ENCODE results near the gene CNTN3.

The CNTN3 gene

GRCh38 chr3:74606996-74607395 is 7.5 kb downstream of the CNTN3 start:
- no peak for DNase-seq

GRCh38 chr3:74605437-74605836 is 9.0 kb downstream of the CNTN3 start:
- DNase-seq: no peak

- no peak for DNase-seq
These were observed 11.2 kb downstream of the CNTN3 start for GRCh38 chr3:74603292-74603691.

DNA sequence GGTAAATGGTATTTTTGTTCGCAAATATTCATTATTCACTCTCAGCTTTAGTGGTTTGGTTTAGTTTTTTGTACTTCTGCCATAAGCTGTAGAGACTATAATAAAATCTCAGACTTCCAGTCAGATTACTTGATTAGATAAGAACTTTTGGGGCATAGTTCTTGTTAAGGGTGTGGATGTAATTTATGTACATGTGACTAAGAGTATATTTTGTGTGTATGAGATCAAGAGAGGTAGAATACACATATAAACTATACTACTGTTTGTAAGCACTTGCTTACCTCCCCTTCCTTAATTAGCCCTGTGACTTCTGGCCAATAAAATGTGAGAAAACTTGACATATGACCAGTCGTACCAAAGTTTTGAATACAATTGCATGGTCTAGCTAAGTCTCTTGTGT is 12.0 kb downstream of the CNTN3 start:
- no peak for DNase-seq

DNA sequence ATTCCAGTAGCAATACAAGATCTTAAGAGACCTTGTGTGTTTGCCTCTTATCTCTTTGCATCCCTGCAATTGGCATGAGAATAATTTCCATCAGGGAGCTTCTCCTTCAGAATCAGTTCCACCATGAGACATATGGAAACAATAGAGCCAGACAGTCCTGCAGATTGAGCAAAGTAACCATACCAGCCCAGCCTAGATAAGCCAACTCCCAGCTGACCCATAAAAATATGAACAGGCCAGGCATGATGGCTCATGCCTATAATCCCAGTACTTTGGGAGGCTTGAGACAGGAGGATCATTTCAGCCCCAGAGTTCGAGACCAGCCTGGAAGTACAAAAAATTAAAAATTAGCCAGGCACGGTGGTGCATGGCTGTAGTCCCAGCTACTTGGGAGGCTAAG is 12.7 kb downstream of the CNTN3 start:
- no peak for DNase-seq

- no peak for DNase-seq
These were observed 14.9 kb downstream of the CNTN3 start for GRCh38 chr3:74599564-74599963.

GRCh38 chr3:74593152-74593551 is 21.3 kb downstream of the CNTN3 start:
- no peak for DNase-seq

GRCh38 chr3:74592359-74592758 is 22.1 kb downstream of the CNTN3 start:
- no peak for DNase-seq

DNA sequence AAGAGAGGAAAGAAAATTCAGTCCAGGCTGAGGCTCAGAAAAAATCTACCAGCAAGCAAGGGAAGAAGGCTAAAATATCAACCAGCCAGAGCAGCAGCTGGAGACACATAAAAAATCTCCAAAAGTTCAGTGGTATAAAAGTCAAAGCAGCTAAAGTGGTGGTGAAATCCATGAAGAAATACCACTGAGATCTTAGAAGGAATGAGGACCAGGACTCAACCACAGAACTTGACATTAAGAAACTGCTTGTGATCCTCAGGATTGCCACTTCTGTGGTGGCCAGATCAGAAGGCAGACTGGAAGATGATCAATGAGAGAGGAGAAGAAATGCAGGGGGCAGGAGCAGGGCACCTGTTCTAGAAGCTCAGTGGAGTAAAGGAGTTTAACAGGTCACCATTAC is 22.5 kb downstream of the CNTN3 start:
- no peak for DNase-seq

DNA sequence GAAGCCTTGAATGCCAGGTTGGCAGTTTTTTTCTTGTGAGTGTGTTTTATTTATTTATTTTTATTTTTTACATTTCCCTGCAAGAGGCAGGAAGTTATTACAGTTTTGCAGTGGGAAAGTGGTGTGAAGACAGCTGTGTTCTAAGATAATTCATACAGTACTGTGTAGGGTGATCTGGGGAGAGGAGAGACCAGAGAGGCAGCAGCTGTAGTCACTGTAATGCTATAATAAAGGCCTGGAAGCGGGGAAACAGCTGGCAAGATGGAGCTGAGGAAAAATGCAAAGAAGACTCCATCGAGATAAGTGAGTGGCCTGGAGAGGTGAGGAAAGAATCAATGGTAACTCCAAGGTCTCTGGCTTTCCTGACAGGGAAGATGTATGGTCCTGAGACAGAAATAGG is 23.1 kb downstream of the CNTN3 start:
- DNase-seq: no peak

DNA sequence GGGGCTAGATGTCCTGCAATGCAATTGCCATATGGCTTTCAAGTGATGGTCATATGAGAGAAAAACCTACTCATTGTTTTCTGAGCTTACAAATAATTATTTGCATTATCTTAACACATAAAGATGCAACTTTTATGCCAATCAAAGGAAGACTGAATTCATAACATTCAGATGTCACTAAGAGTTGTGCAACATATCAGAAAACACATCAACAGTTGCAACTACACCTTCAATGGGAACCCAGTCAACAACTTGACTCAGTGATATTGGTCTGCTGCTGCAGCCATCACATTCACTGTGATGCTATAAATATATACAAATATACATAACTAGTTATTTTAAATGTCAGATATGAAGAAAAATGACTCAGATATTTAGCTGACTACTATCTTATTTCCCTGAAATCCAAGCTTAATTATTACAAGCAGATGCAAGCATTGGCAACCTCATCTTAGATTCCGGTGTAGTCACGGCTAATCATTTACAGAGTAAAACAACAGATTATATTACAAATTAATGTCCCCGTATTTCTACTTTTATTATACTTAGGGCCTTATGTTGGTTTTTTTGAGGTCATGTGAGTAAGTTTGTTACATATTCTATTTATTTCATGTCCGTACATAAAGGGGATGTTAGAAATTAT is 23.7 kb downstream of the CNTN3 start:
- DNase-seq: no peak

GRCh38 chr3:74584782-74585181 is 29.7 kb downstream of the CNTN3 start:
- no peak for DNase-seq

DNA sequence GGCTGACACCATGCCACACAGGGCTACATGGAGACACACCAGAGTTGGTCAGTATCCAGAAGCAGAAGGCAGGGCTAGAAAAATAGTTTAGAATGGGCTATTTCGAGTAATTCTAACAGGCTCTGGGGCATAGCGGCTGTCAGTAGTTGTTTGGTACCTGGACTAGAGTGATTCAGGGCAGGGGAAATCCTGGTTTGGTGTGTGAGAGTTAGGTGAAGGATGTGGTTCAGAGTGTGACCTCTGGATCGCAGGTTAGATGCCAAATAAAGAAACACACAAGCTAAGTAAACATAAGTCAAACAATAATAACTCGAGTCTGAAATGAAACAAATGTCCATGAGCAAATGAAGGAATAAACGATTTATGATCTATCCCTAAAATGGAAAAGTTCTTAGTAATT is 31.5 kb downstream of the CNTN3 start:
- no peak for DNase-seq

GRCh38 chr3:74575857-74576256 is 38.6 kb downstream of the CNTN3 start:
- DNase-seq: no peak

DNA sequence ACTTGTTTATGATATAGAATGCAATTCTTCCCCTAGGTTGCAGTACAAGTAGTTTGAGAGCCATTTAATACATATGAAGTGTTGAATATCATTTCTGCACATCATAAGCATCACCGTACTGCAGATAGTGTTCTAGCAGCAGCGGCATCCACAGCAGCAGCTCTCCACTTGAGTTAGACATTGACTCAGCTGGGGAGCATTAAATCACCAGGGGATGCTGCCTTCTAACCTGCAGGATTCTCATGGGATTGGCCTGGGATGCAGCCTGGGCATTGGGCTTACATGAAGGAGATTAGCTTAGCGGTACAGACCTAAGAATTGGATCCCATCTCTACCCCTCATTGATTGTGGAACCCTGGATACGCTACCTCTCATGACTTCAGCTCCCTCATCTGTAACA is 43.3 kb downstream of the CNTN3 start:
- no peak for DNase-seq

Measured in CD4-positive, alpha-beta T cell treated with Interleukin-4 for 4 hours (primary cell).